HFFc6 (cell line): ENCODE data around the gene AP1G2. TPM values are rescaled to one million over a fixed set of nuclear protein-coding genes. Genes with fewer than 3 reads are reported as not detected.
A peak's percentile ranks its signal among the peaks of the same experiment; 100 is the strongest.

ENCODE experiments used
- DNase-seq: peaks from one replicate; pipeline ENCODE4 v3.0.0-alpha.2; 2018
- H3K27ac Mint-ChIP-seq: 2 replicates; pipeline ENCODE4 v1.8.0; 2020; ENCODE audit warnings: mild to moderate bottlenecking, mixed read lengths
- H3K27me3 Mint-ChIP-seq: 2 replicates; pipeline ENCODE4 v1.8.0; 2021; ENCODE audit warnings: mild to moderate bottlenecking, moderate library complexity, mixed read lengths; ENCODE audit not compliant: insufficient read depth
- H3K36me3 Mint-ChIP-seq: 2 replicates; pipeline ENCODE4 v1.8.0; 2021; ENCODE audit warnings: low read depth, mixed read lengths
- H3K4me1 Mint-ChIP-seq: 2 replicates; pipeline ENCODE4 v1.8.0; 2020; ENCODE audit warnings: low read depth, mixed read lengths
- H3K4me3 Mint-ChIP-seq: 2 replicates; pipeline ENCODE4 v1.8.0; 2020; ENCODE audit warnings: mild to moderate bottlenecking, moderate library complexity, mixed read lengths
- H3K9me3 Mint-ChIP-seq: 2 replicates; pipeline ENCODE4 v1.8.0; 2020; ENCODE audit warnings: mild to moderate bottlenecking, mixed read lengths
- total RNA-seq, 6 experiments: library from RNA; stranded (reverse); fragmentation: NEBNext Ultra II Directional; extraction: Animal tissue kit (Norgen Biotek cat#: 25700); gene quantifications; 2 replicates in 1 of 6; 3 replicates in 5 of 6; pipeline ENCODE4 v1.2.3, GENCODE V29; 2021
- TF ChIP-seq, protein P1 (sequence below): fragments of 200-600 bp; sonication (generic); IDR thresholded peaks from 2 replicates; pipeline ENCODE4 v1.5.0; 2021; ENCODE audit warnings: antibody characterized with exemption, mild to moderate bottlenecking

Gene AP1G2
- total RNA-seq, 6 experiments from 2014 or later, result 1.6 to 8.3 (median 2.2) TPM

DNA sequence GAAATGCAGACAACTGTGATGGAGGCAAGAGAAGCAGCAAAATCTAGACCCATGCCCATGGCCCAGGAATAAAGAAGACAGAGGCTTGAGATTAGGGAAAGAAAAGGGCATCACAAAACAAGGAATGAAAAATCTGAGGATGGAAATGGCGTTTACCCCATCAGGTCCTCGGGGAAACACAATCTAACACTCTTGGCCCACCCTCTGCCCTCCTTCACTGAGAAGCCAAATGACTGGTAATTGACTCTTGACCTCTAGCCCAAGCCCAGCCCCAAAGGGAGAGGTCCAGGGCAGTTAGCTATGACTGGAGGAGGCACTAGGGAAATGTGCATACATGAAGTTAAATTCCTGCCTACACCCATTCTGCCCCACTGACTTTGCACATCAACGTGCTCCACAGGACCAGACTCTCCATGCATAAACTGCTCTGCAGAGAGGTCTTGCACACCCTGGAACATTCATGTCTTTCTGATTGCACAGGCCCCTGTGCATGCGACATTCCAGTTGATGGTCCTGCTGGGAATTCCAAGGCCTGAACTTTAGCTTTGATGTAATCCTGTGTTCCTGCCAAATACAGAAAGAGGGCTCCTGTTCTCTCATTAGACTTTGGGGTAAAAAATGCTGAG is 21.7 kb downstream of the AP1G2 start:
- Mint-ChIP-seq H3K9me3 (no peaks in the 10 kb centered on the region), H3K27me3 (peaks cover 6% of the 10 kb centered on the region), H3K4me3 (no peak overlapping the region), H3K4me1 (peaks cover 12% of the 10 kb centered on the region), H3K36me3 (no peaks in the 10 kb centered on the region), H3K27ac (no peak overlapping the region)
- TF ChIP-seq, protein P1, sequence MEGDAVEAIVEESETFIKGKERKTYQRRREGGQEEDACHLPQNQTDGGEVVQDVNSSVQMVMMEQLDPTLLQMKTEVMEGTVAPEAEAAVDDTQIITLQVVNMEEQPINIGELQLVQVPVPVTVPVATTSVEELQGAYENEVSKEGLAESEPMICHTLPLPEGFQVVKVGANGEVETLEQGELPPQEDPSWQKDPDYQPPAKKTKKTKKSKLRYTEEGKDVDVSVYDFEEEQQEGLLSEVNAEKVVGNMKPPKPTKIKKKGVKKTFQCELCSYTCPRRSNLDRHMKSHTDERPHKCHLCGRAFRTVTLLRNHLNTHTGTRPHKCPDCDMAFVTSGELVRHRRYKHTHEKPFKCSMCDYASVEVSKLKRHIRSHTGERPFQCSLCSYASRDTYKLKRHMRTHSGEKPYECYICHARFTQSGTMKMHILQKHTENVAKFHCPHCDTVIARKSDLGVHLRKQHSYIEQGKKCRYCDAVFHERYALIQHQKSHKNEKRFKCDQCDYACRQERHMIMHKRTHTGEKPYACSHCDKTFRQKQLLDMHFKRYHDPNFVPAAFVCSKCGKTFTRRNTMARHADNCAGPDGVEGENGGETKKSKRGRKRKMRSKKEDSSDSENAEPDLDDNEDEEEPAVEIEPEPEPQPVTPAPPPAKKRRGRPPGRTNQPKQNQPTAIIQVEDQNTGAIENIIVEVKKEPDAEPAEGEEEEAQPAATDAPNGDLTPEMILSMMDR, result no peak
- DNase-seq, result no peak

DNA sequence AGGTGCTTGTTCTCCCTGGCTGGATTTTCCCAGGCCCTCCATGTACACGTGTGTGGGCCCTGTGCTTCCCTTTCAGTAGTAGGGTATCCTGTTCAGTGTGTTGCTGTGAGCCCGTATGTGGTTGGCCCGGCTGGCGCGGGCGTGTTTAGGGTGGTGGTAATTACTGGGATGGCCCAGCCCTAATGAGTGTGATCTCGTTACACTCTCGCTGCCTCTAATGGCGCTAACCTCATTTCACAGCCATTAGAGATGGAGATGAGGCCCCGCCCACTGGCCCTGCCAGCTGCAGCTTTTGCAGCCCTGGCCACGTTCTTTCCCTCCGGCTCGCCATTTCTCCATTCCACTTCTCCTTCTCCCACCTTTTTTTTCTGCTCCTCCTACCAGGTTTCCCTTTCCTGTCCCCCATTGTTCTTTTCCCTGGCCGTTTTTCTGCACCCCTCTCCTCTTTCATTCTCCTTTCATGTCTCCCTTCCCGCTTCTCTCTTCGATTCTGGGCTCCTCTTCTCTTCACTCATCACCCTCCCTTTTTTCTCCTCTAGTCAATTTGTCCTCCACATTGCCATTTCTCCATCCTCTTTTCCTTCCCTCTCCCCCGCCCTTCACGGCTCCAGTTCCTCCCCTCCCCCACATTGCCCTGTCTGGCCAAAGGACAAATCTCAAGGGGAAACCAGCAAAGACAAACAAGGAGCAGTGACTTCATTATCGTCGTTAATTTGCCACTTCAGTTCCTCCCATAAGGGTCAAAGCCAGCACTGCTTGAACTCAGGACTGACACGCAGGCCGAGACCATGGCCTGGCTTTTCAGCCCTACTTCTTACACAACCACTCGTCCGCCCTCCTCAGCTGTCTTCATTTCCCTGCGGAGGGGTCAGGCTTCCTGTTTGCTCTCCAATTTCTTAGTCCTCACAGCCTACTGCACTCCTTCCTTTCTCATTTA is 22.8 kb downstream of the AP1G2 start:
- Mint-ChIP-seq H3K4me3 (peak overlapping the region; percentile 8; the same call in 1 of the 2 replicates), H3K4me1 (peaks cover 12% of the 10 kb centered on the region), H3K9me3 (no peaks in the 10 kb centered on the region), H3K27ac (no peak overlapping the region; the same call in 1 of the 2 replicates), H3K27me3 (peaks cover 7% of the 10 kb centered on the region), H3K36me3 (no peaks in the 10 kb centered on the region)
- DNase-seq, result no peak
- TF ChIP-seq, protein P1, result no peak

DNA sequence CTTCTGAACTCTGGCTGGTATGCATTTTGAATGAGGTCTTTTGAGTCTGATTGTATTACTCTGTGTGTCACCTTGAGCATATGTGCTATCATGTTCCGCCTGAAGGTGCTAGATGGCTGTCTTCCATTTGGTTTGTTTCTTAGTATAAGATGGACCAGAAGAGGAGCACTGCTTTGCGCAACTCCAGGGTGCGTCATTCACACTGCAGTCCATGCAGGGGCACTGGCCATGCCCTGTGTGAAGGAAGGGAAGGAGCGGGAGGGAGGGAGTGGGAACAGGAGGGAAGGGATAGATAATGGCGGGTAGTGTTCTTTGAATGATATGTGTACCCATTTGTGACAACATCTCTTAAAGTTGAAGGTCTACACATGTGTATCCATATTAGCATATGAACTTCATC is 24.2 kb downstream of the AP1G2 start:
- TF ChIP-seq, protein P1, result no peak
- Mint-ChIP-seq H3K27me3 (peaks cover 9% of the 10 kb centered on the region), H3K4me1 (peaks cover 26% of the 10 kb centered on the region), H3K9me3 (no peaks in the 10 kb centered on the region), H3K36me3 (no peaks in the 10 kb centered on the region), H3K27ac (no peak overlapping the region), H3K4me3 (no peak overlapping the region)
- no peak for DNase-seq

GRCh38 chr14:23542261-23542660 is 25.3 kb downstream of the AP1G2 start:
- Mint-ChIP-seq H3K9me3 (no peaks in the 10 kb centered on the region), H3K4me3 (no peak overlapping the region), H3K27me3 (peaks cover 9% of the 10 kb centered on the region), H3K4me1 (peaks cover 32% of the 10 kb centered on the region), H3K36me3 (no peaks in the 10 kb centered on the region), H3K27ac (no peak overlapping the region)
- TF ChIP-seq, protein P1, result no peak
- no peak for DNase-seq

DNA sequence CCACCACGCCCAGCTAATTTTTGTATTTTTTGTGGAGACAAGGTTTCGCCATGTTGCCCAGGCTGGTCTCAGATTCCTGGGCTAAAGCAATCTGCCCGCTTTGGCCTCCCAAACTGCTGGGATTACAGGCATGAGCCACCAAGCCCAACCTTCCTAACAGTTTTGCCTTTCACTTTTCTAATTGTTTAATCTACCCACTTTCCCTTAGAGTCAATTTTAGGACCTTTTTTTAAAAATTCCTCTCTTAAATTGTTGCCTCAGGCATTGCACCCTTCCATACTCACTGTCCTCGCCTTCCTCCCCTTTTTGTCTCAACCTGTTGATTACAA is 27.5 kb downstream of the AP1G2 start:
- TF ChIP-seq, protein P1, result no peak
- H3K4me1 Mint-ChIP-seq, result peaks cover 27% of the 10 kb centered on the region
- no peak overlapping the region for H3K27ac Mint-ChIP-seq
- H3K9me3 Mint-ChIP-seq, result no peaks in the 10 kb centered on the region
- no peaks in the 10 kb centered on the region for H3K36me3 Mint-ChIP-seq
- no peak overlapping the region for H3K4me3 Mint-ChIP-seq
- peaks cover 16% of the 10 kb centered on the region for H3K27me3 Mint-ChIP-seq
- DNase-seq, result no peak
